ENCODE data around the gene CAPN5.

- TF ChIP-seq EZH2phosphoT487 (IDR thresholded peaks at IDR 0.05; ENCODE audit: insufficient read depth, low read depth): no peak
- no peak for TF ChIP-seq EZH2 (IDR thresholded peaks at IDR 0.05; ENCODE audit: insufficient read depth, poor library complexity, severe bottlenecking)
Observed at GRCh38 chr11:77068457-77069335, 1.9 kb downstream of the CAPN5 start.
